Suppressor macrophage (primary cell): ENCODE data around the gene HOXD11.

Experiments
- DNase-seq, 4 experiments: peaks; one replicate each; pipeline ENCODE4 v3.0.0-alpha.2; 2020 to 2022

Gene HOXD11

GRCh38 chr2:176107731-176108181 lies 676 bp downstream of the HOXD11 start:
- DNase-seq: peak in 1 of 4 experiments; percentile 36

- no peak for DNase-seq
Measured at GRCh38 chr2:176109192-176109901, 2.3 kb downstream of the HOXD11 start.

GRCh38 chr2:176109946-176110345 lies 2.9 kb downstream of the HOXD11 start:
- DNase-seq: no peak

GRCh38 chr2:176110415-176111308 lies 3.6 kb downstream of the HOXD11 start:
- no peak for DNase-seq

GRCh38 chr2:176111309-176111663 lies 4.2 kb downstream of the HOXD11 start:
- peak; percentile 35 to 54 (median 42) for DNase-seq

- DNase-seq: no peak
Measured at GRCh38 chr2:176111846-176112374, 4.8 kb downstream of the HOXD11 start.

GRCh38 chr2:176112375-176113302 lies 5.6 kb downstream of the HOXD11 start:
- DNase-seq: no peak

- no peak for DNase-seq
Measured at GRCh38 chr2:176114120-176114929, 7.2 kb downstream of the HOXD11 start.

GRCh38 chr2:176114930-176115625 lies 8.0 kb downstream of the HOXD11 start:
- DNase-seq: no peak

GRCh38 chr2:176115883-176116813 lies 9.1 kb downstream of the HOXD11 start, which contains the start of gene HOXD10:
HOXD10 (plus strand) TSS chr2:176116778; CDS start chr2:176116834, 56 bp downstream.
- no peak for DNase-seq

GRCh38 chr2:176117162-176117822 lies 10.2 kb downstream of the HOXD11 start:
- no peak for DNase-seq

- no peak for DNase-seq
Measured at GRCh38 chr2:176117823-176118371, 10.8 kb downstream of the HOXD11 start.

- peak in 3 of 4 experiments; percentile 42 to 58 (median 57) for DNase-seq
Measured at GRCh38 chr2:176118601-176119339, 11.7 kb downstream of the HOXD11 start.

GRCh38 chr2:176120364-176121189 lies 13.5 kb downstream of the HOXD11 start:
- no peak for DNase-seq

- DNase-seq: no peak
Measured at GRCh38 chr2:176121190-176122051, 14.3 kb downstream of the HOXD11 start.
